Trophoblast cell (in vitro differentiated cells and primary cell): ENCODE data around the gene OXCT2.
"Not testable (repeated sequence)": the region's sequence is repeated elsewhere in the genome, so short reads cannot be mapped to it uniquely, and the experiment has no call there.

Experiments
- DNase-seq, 2 donors: peaks; one replicate each; pipeline ENCODE4 v3.0.0-alpha.2; 2016
- H2AFZ ChIP-seq: 2 replicates; pipeline ENCODE4 v1.6.1; 2013; ENCODE audit warnings: low read length, moderate library complexity, mild to moderate bottlenecking; ENCODE audit not compliant: insufficient read depth, poor library complexity
- H2AK5ac ChIP-seq: 2 replicates; pipeline ENCODE4 v1.6.1; 2013; ENCODE audit warnings: mild to moderate bottlenecking, low read length
- H2BK120ac ChIP-seq: 2 replicates; pipeline ENCODE4 v1.6.1; 2013; ENCODE audit warnings: low read length, mild to moderate bottlenecking, moderate library complexity; ENCODE audit not compliant: insufficient read depth, poor library complexity
- H2BK12ac ChIP-seq: 2 replicates; pipeline ENCODE4 v1.6.1; 2013; ENCODE audit warnings: mild to moderate bottlenecking, low read length, moderate library complexity
- H2BK5ac ChIP-seq: 2 replicates; pipeline ENCODE4 v1.6.1; 2013; ENCODE audit warnings: low read length, low read depth, moderate library complexity, mild to moderate bottlenecking; ENCODE audit not compliant: poor library complexity
- H3K14ac ChIP-seq: 2 replicates; pipeline ENCODE4 v1.6.1; 2013; ENCODE audit warnings: mild to moderate bottlenecking, low read length
- H3K18ac ChIP-seq: 2 replicates; pipeline ENCODE4 v1.6.1; 2013; ENCODE audit warnings: mild to moderate bottlenecking, low read length
- H3K23ac ChIP-seq: 2 replicates; pipeline ENCODE4 v1.6.1; 2013; ENCODE audit warnings: low read length
- H3K27ac ChIP-seq: 2 replicates; pipeline ENCODE4 v1.5.1; 2013; ENCODE audit warnings: low read depth, mild to moderate bottlenecking, inconsistent platforms, low read length, moderate library complexity
- H3K27me3 ChIP-seq: 2 replicates; pipeline ENCODE4 v1.6.1; 2013; ENCODE audit warnings: inconsistent platforms, mild to moderate bottlenecking, low read length, moderate library complexity; ENCODE audit not compliant: insufficient read depth
- H3K36me3 ChIP-seq, 2 experiments: 1 replicate in 1 of 2; 2 replicates in 1 of 2; pipeline ENCODE4 v1.6.1; 2013; ENCODE audit warnings: low read length in 2 of 2, mild to moderate bottlenecking in 2 of 2, moderate library complexity in 1 of 2; ENCODE audit not compliant: insufficient read depth in 2 of 2, control insufficient read depth in 1 of 2
- H3K4ac ChIP-seq: 2 replicates; pipeline ENCODE4 v1.6.1; 2013; ENCODE audit warnings: low read depth, mild to moderate bottlenecking, low read length, moderate library complexity
- H3K4me1 ChIP-seq, 2 experiments: 1 replicate in 1 of 2; 2 replicates in 1 of 2; pipeline ENCODE4 v1.6.1; 2013; ENCODE audit warnings: low read length in 2 of 2, mild to moderate bottlenecking in 2 of 2, moderate library complexity in 1 of 2; ENCODE audit not compliant: insufficient read depth in 2 of 2, control insufficient read depth in 1 of 2
- H3K4me2 ChIP-seq: 2 replicates; pipeline ENCODE4 v1.6.1; 2013; ENCODE audit warnings: inconsistent platforms, mild to moderate bottlenecking, low read length, moderate library complexity
- H3K4me3 ChIP-seq: 2 replicates; pipeline ENCODE4 v1.5.1; 2013; ENCODE audit warnings: mild to moderate bottlenecking, low read depth, low read length, inconsistent platforms
- H3K79me1 ChIP-seq: one replicate; pipeline ENCODE4 v1.6.1; 2013; ENCODE audit warnings: low read length
- H3K79me2 ChIP-seq: 2 replicates; pipeline ENCODE4 v1.6.1; 2013; ENCODE audit warnings: low read length, mild to moderate bottlenecking; ENCODE audit not compliant: control insufficient read depth, insufficient read depth, poor library complexity
- H3K9ac ChIP-seq: 2 replicates; pipeline ENCODE4 v1.6.1; 2013; ENCODE audit warnings: mild to moderate bottlenecking, low read length
- H3K9me3 ChIP-seq: 2 replicates; pipeline ENCODE4 v1.6.1; 2013; ENCODE audit warnings: low read depth, mild to moderate bottlenecking, control low read depth, inconsistent platforms, low read length; ENCODE audit not compliant: insufficient read depth
- H4K12ac ChIP-seq: 2 replicates; pipeline ENCODE4 v1.6.1; 2013; ENCODE audit warnings: low read depth, mild to moderate bottlenecking, low read length, moderate library complexity
- H4K8ac ChIP-seq: 2 replicates; pipeline ENCODE4 v1.6.1; 2013; ENCODE audit warnings: low read depth, mild to moderate bottlenecking, low read length, moderate library complexity
- H4K91ac ChIP-seq: one replicate; pipeline ENCODE4 v1.6.1; 2013; ENCODE audit warnings: low read depth, mild to moderate bottlenecking, low read length, moderate library complexity
- WGBS: extraction: QIAGEN DNeasy Blood & Tissue Kit; methylation state at CpG from one replicate; pipeline ENCODE4 v1.1.7; 2013; ENCODE audit warnings: missing lambda C conversion rate; ENCODE audit not compliant: insufficient read length, insufficient coverage; ENCODE audit errors: extremely low coverage; 5-methylcytosine and 5-hydroxymethylcytosine counted together

Gene OXCT2

GRCh38 chr1:39777306-39777705 is 6.2 kb upstream of the OXCT2 start:
- Histone ChIP-seq H3K18ac (no peak overlapping the region), H3K4me3 (no peak overlapping the region), H2AK5ac (no peak overlapping the region), H3K14ac (no peak overlapping the region), H3K9me3 (peaks cover 2% of the 10 kb centered on the region), H2BK5ac (no peak overlapping the region), H4K12ac (no peak overlapping the region), H3K36me3 (no peaks in the 10 kb centered on the region), H2AFZ (no peak overlapping the region), H4K91ac (no peak overlapping the region), H3K4me1 (no peaks in the 10 kb centered on the region), H3K4me2 (no peak overlapping the region), H3K23ac (no peak overlapping the region), H2BK120ac (no peak overlapping the region), H3K27ac (no peak overlapping the region), H2BK12ac (no peak overlapping the region), H3K27me3 (peaks cover 4% of the 10 kb centered on the region), H3K4ac (no peak overlapping the region), H3K9ac (no peak overlapping the region), H3K79me1 (no peaks in the 10 kb centered on the region), H3K79me2 (no peaks in the 10 kb centered on the region), H4K8ac (no peak overlapping the region)
- no CpG with 5 or more reads among the region's 4 CpGs for WGBS
- DNase-seq: no peak

DNA sequence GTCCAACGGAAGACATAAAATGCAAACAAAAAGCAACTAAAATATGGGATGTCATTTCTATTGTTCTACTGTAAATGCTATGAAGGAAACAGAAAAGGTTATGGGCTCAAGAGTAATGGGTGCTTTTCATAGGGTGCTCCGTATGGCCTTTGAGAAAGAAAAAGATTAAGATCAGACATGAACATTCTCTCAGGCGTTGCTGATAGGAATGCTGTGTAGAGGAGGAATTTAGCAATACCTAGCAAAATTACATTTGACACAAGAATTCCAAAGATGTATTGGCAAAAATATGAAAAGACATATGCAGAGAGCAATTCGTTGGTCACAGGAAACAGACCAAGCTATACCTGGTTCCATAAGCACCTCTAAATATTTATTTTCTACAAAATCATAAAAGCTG is 5.7 kb upstream of the OXCT2 start:
- DNase-seq: peak in 1 of 2 donors; percentile 78
- WGBS: no CpG with 5 or more reads among the region's 4 CpGs
- Histone ChIP-seq H3K79me1 (no peaks in the 10 kb centered on the region), H3K4me1 (no peaks in the 10 kb centered on the region), H3K9ac (no peak overlapping the region), H3K36me3 (no peaks in the 10 kb centered on the region), H4K8ac (no peak overlapping the region), H2AK5ac (no peak overlapping the region), H4K91ac (no peak overlapping the region), H2BK120ac (no peak overlapping the region), H2BK5ac (no peak overlapping the region), H2AFZ (no peak overlapping the region), H3K79me2 (no peaks in the 10 kb centered on the region), H3K9me3 (peaks cover 2% of the 10 kb centered on the region), H3K18ac (no peak overlapping the region), H3K23ac (no peak overlapping the region), H3K14ac (no peak overlapping the region), H2BK12ac (no peak overlapping the region), H3K27me3 (peaks cover 4% of the 10 kb centered on the region), H3K4me2 (no peak overlapping the region), H3K27ac (no peak overlapping the region), H4K12ac (no peak overlapping the region), H3K4me3 (no peak overlapping the region), H3K4ac (no peak overlapping the region)

- no peak overlapping the region for H3K18ac ChIP-seq
- H3K79me2 ChIP-seq: no peaks in the 10 kb centered on the region
- no peaks in the 10 kb centered on the region for H3K79me1 ChIP-seq
- no CpG with 5 or more reads among the region's 12 CpGs for WGBS
- H3K27me3 ChIP-seq: peaks cover 4% of the 10 kb centered on the region
- no peaks in the 10 kb centered on the region for H3K4me1 ChIP-seq
- H3K9me3 ChIP-seq: peaks cover 2% of the 10 kb centered on the region
- no peak overlapping the region for H2BK5ac ChIP-seq
- H3K23ac ChIP-seq: no peak overlapping the region
- no peak overlapping the region for H2AFZ ChIP-seq
- no peaks in the 10 kb centered on the region for H3K36me3 ChIP-seq
- H3K9ac ChIP-seq: no peak overlapping the region
- no peak overlapping the region for H2BK120ac ChIP-seq
- H4K8ac ChIP-seq: no peak overlapping the region
- H4K91ac ChIP-seq: no peak overlapping the region
- no peak overlapping the region for H3K4me2 ChIP-seq
- no peak overlapping the region for H2BK12ac ChIP-seq
- H3K4me3 ChIP-seq: no peak overlapping the region
- no peak for DNase-seq
- H2AK5ac ChIP-seq: no peak overlapping the region
- H4K12ac ChIP-seq: no peak overlapping the region
- no peak overlapping the region for H3K14ac ChIP-seq
- H3K4ac ChIP-seq: no peak overlapping the region
- H3K27ac ChIP-seq: no peak overlapping the region
These were observed 5.2 kb upstream of the OXCT2 start for GRCh38 chr1:39776400-39776713.

GRCh38 chr1:39775676-39776399 is 4.7 kb upstream of the OXCT2 start:
- not testable (repeated sequence) for DNase-seq, H4K91ac ChIP-seq, H4K12ac ChIP-seq, H2BK12ac ChIP-seq, H3K18ac ChIP-seq, H3K4me2 ChIP-seq, H3K27me3 ChIP-seq, H3K9ac ChIP-seq, H3K4me3 ChIP-seq, H3K4ac ChIP-seq, H2BK120ac ChIP-seq, H4K8ac ChIP-seq, H3K36me3 ChIP-seq, H2AFZ ChIP-seq, H2AK5ac ChIP-seq, H3K27ac ChIP-seq, H3K79me1 ChIP-seq, H3K4me1 ChIP-seq, H3K9me3 ChIP-seq, H3K79me2 ChIP-seq, H3K14ac ChIP-seq, H2BK5ac ChIP-seq, H3K23ac ChIP-seq
- WGBS: no CpG with 5 or more reads among the region's 20 CpGs
